Subcutaneous abdominal adipose tissue (tissue), 5 donors: ENCODE results near the gene INPP5D.

Source experiments
- H3K27ac ChIP-seq: one replicate; pipeline ENCODE4 v1.7.0; 2013; ENCODE audit warnings: low read depth, mild to moderate bottlenecking, inconsistent platforms, low read length, moderate library complexity
- H3K27me3 ChIP-seq, 5 donors: one replicate each; pipeline ENCODE4 v1.7.0; 2013; ENCODE audit warnings: low read length in 5 of 5, inconsistent platforms in 1 of 5; ENCODE audit not compliant: control insufficient read depth in 5 of 5, insufficient read depth in 4 of 5
- H3K36me3 ChIP-seq, 5 donors: one replicate each; pipeline ENCODE4 v1.7.0; 2013; ENCODE audit warnings: low read length in 5 of 5; ENCODE audit not compliant: control insufficient read depth in 5 of 5, insufficient read depth in 5 of 5
- H3K4me1 ChIP-seq, 5 donors: one replicate each; pipeline ENCODE4 v1.7.0; 2013; ENCODE audit warnings: low read length in 5 of 5, mild to moderate bottlenecking in 3 of 5, moderate library complexity in 1 of 5; ENCODE audit not compliant: control insufficient read depth in 5 of 5, insufficient read depth in 5 of 5
- H3K4me3 ChIP-seq, 5 donors: one replicate each; pipeline ENCODE4 v1.7.0; 2013; ENCODE audit warnings: low read length in 5 of 5, low read depth in 1 of 5
- H3K9ac ChIP-seq, 5 donors: one replicate each; pipeline ENCODE4 v1.7.0; 2013; ENCODE audit warnings: low read length in 5 of 5, mild to moderate bottlenecking in 4 of 5, moderate library complexity in 3 of 5
- H3K9me3 ChIP-seq, 5 donors: one replicate each; pipeline ENCODE4 v1.7.0; 2013; ENCODE audit warnings: low read length in 5 of 5; ENCODE audit not compliant: control insufficient read depth in 5 of 5
- donor health status: healthy.
- donor health status: healthy.
- donor health status: healthy.
- donor health status: healthy.
- donor health status: healthy.

INPP5D gene

DNA sequence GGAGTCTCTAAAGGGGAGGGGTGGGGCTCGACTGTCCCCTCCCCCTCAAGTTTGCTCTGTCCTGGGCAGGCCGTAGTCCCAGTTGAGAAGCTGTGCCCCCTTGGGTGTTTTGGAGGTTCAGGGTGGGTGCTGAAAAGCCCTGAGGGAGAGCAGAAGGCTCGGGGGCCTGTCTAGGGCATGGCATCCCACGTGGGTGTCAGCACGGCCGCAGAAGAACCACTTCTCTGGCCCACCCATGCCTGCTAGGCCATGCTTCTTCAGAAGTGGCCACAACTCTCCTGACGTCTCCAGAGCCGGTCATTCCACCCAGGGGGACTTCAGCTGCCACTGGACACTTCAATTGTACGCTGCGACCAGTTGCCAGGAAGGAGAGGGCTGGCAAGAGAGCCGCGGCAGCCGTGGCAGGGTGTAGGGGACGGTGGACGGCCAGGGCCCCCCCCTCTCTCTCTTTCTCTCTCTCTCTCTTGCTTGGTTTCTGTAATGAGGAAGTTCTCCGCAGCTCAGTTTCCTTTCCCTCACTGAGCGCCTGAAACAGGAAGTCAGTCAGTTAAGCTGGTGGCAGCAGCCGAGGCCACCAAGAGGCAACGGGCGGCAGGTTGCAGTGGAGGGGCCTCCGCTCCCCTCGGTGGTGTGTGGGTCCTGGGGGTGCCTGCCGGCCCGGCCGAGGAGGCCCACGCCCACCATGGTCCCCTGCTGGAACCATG lies at the start of gene INPP5D:
TSS of gene INPP5D (plus strand) at position 546 of the 704 bp plus-strand sequence. CDS start at position 683, 137 bp downstream.
- peak within 1 kb of the TSS; percentile 65 for H3K27ac ChIP-seq
- peak within 1 kb of the TSS in 4 of 5 donors; percentile 40 to 77 (median 66) for H3K9ac ChIP-seq
- peaks cover 0 to 60% (median 40%) of the 10 kb centered on the region in 5 donors for H3K4me1 ChIP-seq
- H3K9me3 ChIP-seq, result no peaks in the 10 kb centered on the region
- no peaks in the 10 kb centered on the region for H3K36me3 ChIP-seq
- peak within 1 kb of the TSS; percentile 56 to 86 (median 76) for H3K4me3 ChIP-seq
- H3K27me3 ChIP-seq, result peaks cover 0 to 4% (median 0%) of the 10 kb centered on the region in 5 donors

DNA sequence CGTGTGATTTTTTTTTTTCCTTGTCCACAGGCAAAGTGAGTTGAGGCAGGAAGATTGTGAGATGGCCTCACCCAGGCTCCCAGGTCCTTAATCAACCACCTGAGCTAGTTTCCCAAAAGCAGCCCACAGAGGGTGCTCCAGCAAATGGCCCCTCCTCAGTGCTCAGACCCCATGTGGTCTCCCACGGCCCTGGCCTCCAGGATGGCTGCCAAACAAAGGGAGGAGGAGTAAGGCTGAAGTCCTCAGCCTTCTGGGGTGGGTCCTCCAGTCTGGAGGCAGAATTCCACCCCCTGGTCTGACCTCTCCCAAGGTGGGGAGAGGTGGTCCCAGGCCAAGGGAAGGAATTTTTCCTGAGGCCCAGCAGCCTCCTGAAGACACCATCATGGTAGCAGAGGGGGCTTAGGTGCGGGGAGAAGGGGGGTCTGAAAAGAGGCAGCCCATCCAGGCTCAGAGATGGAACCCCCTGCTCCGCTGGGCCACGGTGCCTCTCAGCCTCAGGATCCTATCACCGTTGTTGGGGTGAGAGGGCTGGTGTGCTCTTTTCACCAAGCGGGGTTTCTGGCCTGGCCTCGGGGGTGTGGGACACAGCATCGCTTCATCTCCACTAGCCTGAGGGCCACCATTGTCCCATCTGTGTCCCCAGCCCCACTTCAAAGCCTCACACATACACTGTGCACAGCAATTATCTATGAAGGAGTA lies 49.4 kb upstream of the INPP5D start:
- H3K9ac ChIP-seq, result no peak overlapping the region
- no peaks in the 10 kb centered on the region for H3K9me3 ChIP-seq
- no peak overlapping the region for H3K4me3 ChIP-seq

DNA sequence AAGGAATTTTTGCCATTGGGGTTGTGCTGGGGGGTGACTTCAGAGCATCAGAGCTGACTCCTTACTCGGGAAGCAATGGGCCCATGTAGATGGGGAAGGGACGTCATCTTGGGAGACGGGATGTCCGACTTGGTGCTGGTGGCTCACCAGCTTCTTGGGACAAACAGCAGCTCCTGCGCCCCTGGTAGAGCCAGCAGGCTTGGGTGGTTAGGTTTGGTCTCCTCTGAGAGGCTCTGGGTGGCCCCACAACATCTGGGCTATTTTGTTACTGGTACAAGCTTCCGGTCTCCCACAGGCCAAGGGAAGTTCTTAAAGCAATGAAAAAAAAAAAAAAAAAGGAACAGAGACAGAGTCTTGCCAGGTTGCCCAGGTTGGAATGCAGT lies 48.9 kb upstream of the INPP5D start:
- Histone ChIP-seq H3K27me3 (peaks cover 0 to 2% (median 0%) of the 10 kb centered on the region in 5 donors), H3K4me1 (peaks cover 0 to 13% (median 3%) of the 10 kb centered on the region in 5 donors), H3K36me3 (no peaks in the 10 kb centered on the region), H3K27ac (no peak overlapping the region), H3K9ac (no peak overlapping the region), H3K4me3 (no peak overlapping the region), H3K9me3 (no peaks in the 10 kb centered on the region)

More for the DNA sequence above, 49.4 kb upstream of the INPP5D start:
- Histone ChIP-seq H3K4me1 (peaks cover 0 to 13% (median 3%) of the 10 kb centered on the region in 5 donors), H3K27me3 (peaks cover 0 to 2% (median 0%) of the 10 kb centered on the region in 5 donors), H3K36me3 (no peaks in the 10 kb centered on the region), H3K27ac (no peak overlapping the region)

DNA sequence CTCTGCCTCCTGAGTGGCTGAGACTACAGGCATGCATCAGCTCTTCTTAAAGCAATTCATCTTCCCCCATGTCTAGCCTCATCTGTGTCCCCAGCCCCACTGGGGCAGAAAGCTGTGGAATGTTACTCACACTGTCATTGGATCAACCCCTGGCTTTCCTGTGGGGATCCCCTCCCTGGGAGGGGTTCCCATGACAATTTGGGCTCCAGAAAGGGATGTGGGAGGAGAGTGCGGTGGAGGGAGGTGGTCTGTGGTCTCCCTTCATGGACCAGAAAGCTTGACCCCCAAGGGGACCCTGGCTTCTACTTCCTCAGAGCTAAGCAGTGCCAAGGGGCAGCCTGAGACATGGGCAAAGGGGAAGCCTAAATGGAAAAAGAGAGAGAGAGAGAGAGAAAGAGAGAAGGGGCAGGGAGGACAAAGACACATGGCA lies 48.4 kb upstream of the INPP5D start:
- Histone ChIP-seq H3K27ac (no peak overlapping the region), H3K4me1 (peaks cover 0 to 13% (median 3%) of the 10 kb centered on the region in 5 donors), H3K9ac (no peak overlapping the region), H3K9me3 (no peaks in the 10 kb centered on the region), H3K36me3 (no peaks in the 10 kb centered on the region), H3K27me3 (peaks cover 0 to 2% (median 0%) of the 10 kb centered on the region in 5 donors), H3K4me3 (no peak overlapping the region)

DNA sequence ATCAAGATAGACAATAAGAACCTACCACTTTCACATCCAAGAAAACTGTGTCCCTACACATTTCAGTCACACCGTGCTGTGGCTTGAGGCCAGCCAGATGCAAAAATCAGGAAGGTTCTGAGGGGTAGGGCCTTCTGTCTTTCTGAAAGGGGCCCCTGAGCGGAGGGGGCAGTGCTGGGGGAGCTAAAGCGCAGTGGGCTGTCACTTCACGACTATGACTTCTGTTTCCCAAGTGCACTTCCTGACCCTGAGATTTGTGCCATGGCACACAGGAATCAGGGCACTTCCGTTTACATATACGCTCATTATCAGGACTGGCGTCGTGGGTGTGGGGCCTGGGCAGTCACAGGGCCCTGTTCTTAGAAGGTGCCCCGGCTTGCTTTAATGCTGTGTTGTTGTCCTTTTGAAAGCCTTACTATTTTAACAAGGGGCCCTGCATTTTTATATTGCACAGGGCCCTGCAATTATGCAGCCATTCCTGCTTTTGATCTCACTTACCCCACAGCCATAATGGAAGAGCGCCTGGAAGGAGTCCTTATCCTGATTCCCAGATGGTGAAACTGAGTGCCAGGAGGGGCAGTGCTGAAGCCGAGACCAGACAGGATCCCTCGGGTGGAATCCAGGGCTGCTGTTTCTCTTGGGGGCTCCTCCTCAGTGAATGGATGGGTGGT lies 47.7 kb upstream of the INPP5D start:
- H3K4me1 ChIP-seq, result peaks cover 0 to 13% (median 3%) of the 10 kb centered on the region in 5 donors
- no peak overlapping the region for H3K27ac ChIP-seq
- H3K9me3 ChIP-seq, result no peaks in the 10 kb centered on the region
- H3K9ac ChIP-seq, result no peak overlapping the region
- no peak overlapping the region for H3K4me3 ChIP-seq
- H3K36me3 ChIP-seq, result no peaks in the 10 kb centered on the region
- H3K27me3 ChIP-seq, result peaks cover 0 to 2% (median 0%) of the 10 kb centered on the region in 5 donors

DNA sequence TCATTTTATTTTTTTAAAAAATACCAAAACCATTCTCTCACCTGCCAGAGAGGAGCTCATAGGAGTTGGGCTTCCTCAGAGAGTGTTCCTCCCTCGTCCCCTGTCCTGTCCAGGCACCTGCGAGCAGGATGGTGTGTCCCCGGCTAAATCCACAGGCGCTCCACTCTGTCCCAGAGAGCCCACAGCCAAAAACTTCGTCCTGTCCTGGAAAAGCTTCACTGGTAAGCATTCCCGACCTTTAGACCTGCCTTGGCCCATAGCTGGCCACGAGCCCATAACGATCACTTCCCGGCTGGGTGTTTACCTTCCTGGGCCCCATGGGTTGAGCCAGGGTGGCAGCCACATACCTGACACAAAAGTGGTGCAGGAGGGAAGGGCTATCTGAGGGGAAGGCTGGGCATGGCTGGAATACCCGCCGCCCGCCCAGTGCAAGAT lies 47.1 kb upstream of the INPP5D start, which contains the start of gene NGEF:
TSS of gene NGEF (minus strand) at position 230 of the 435 bp plus-strand sequence. CDS start 38,366 bp downstream, outside the sequence.
- peaks cover 0 to 13% (median 3%) of the 10 kb centered on the region in 5 donors for H3K4me1 ChIP-seq
- no peaks in the 10 kb centered on the region for H3K36me3 ChIP-seq
- no peak within 1 kb of the TSS for H3K27ac ChIP-seq
- H3K4me3 ChIP-seq, result no peak within 1 kb of the TSS
- H3K9ac ChIP-seq, result no peak within 1 kb of the TSS
- peaks cover 0 to 2% (median 0%) of the 10 kb centered on the region in 5 donors for H3K27me3 ChIP-seq
- peaks cover 0 to 3% (median 0%) of the 10 kb centered on the region in 5 donors for H3K9me3 ChIP-seq

DNA sequence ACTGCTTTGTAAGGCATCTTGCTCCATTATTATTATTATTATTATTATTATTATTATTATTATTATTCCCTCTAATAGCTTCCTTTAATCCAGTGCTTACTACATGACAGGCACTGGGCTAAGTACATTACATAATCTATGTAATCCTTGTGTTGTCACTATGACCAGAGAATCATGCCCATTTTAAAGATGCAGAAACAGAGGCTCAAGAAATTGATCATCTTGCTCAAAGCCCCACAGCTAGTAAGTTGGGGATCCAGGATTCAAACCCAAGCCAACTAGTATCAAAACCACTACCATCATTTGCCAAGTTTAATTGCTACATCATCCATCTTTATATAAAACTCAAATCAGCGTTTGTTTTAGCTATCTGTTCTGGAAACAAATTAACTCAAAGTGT lies 46.5 kb upstream of the INPP5D start:
- Histone ChIP-seq H3K27ac (no peak overlapping the region), H3K9me3 (peaks cover 0 to 6% (median 0%) of the 10 kb centered on the region in 5 donors), H3K4me3 (no peak overlapping the region), H3K4me1 (peaks cover 0 to 13% (median 3%) of the 10 kb centered on the region in 5 donors), H3K9ac (no peak overlapping the region), H3K36me3 (no peaks in the 10 kb centered on the region), H3K27me3 (peaks cover 0 to 2% (median 0%) of the 10 kb centered on the region in 5 donors)

DNA sequence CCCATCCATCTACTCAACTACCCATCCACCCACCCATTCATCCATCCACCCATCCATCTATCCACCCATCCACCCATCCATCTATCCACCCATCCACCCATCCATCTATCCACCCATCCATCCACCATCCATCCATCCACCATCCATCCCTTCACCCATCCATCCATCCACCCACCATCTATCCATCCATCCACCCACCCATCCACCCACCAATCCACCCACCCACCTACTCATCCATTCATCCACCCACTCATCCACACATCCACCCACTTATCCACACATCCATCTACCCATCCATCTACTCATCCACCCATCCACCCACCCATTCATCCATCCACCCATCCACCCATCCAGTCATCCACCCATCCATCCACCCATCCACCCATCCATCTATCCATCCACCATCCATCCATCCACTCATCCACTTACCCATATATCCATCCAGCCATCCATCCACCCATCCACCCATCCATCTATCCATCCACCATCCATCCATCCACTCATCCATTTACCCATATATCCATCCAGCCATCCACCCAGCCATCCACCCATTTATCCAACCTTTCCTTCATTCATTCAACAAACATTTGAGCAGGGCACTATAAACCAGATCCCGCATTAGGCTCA lies 45.0 kb upstream of the INPP5D start:
- Histone ChIP-seq H3K4me3 (no peak overlapping the region), H3K27me3 (peaks cover 0 to 2% (median 0%) of the 10 kb centered on the region in 5 donors), H3K9me3 (peaks cover 0 to 6% (median 0%) of the 10 kb centered on the region in 5 donors), H3K36me3 (no peaks in the 10 kb centered on the region), H3K27ac (no peak overlapping the region), H3K4me1 (peaks cover 0 to 13% (median 3%) of the 10 kb centered on the region in 5 donors), H3K9ac (no peak overlapping the region)

DNA sequence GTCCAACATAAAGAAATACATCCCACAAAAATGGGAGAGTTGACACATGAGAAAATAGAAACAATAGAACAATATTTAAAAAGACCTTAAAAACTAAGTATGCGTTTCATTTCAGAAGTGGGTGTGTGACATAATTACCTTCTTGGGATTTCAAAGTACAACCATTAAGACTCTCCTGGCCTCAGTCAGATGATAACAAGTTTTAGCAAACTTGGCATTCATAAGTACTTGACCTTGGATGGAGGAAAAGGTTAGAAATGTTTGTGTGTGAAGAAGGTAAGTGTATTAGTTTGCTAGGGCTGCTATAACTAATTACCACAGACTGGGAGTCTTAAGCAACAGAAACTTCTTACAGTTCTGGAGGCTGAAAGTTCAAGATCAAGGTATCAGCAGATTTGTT lies 42.2 kb upstream of the INPP5D start:
- Histone ChIP-seq H3K9me3 (peaks cover 0 to 6% (median 0%) of the 10 kb centered on the region in 5 donors), H3K27me3 (peaks cover 0 to 2% (median 0%) of the 10 kb centered on the region in 5 donors), H3K9ac (no peak overlapping the region), H3K27ac (no peak overlapping the region), H3K4me3 (no peak overlapping the region), H3K36me3 (no peaks in the 10 kb centered on the region), H3K4me1 (no peaks in the 10 kb centered on the region)
